NCI-H748 treated with DMSO at 0.1 percent for 48 hours (cell line): ENCODE results near the gene ANGEL1.
A peak's percentile ranks its signal among the peaks of the same experiment; 100 is the strongest.

Experiments
- DNase-seq: peaks from one replicate; lab custom pipeline; 2025; lab: John Stamatoyannopoulos, UW

The ANGEL1 gene

GRCh38 chr14:76812422-76813383, at the start of gene ANGEL1:
TSS of gene ANGEL1 (minus strand) at chr14:76812882. CDS start at chr14:76812827, 55 bp downstream.
- peak; percentile 70 for DNase-seq

- no peak for DNase-seq
Measured at GRCh38 chr14:76861574-76862255, 49.0 kb upstream of the ANGEL1 start.

- no peak for DNase-seq
Measured at GRCh38 chr14:76856769-76857168, 44.1 kb upstream of the ANGEL1 start.

- no peak for DNase-seq
Measured at GRCh38 chr14:76855066-76855465, 42.4 kb upstream of the ANGEL1 start.

GRCh38 chr14:76848879-76849278, 36.2 kb upstream of the ANGEL1 start:
- DNase-seq: no peak

- no peak for DNase-seq
Measured at GRCh38 chr14:76846331-76847047, 33.8 kb upstream of the ANGEL1 start.

GRCh38 chr14:76844223-76844622, 31.5 kb upstream of the ANGEL1 start:
- no peak for DNase-seq

GRCh38 chr14:76842414-76842813, 29.7 kb upstream of the ANGEL1 start:
- no peak for DNase-seq

GRCh38 chr14:76837524-76837923, 24.8 kb upstream of the ANGEL1 start:
- DNase-seq: no peak

- no peak for DNase-seq
Measured at GRCh38 chr14:76836029-76836630, 23.4 kb upstream of the ANGEL1 start.

GRCh38 chr14:76834241-76834661, 21.6 kb upstream of the ANGEL1 start:
- DNase-seq: no peak

GRCh38 chr14:76833011-76833410, 20.3 kb upstream of the ANGEL1 start:
- DNase-seq: no peak

GRCh38 chr14:76832503-76832988, 19.9 kb upstream of the ANGEL1 start:
- DNase-seq: no peak

GRCh38 chr14:76830556-76830955, 17.9 kb upstream of the ANGEL1 start:
- no peak for DNase-seq

GRCh38 chr14:76829650-76830421, 17.2 kb upstream of the ANGEL1 start:
- no peak for DNase-seq

GRCh38 chr14:76829013-76829365, 16.3 kb upstream of the ANGEL1 start:
- no peak for DNase-seq

GRCh38 chr14:76828339-76829012, 15.8 kb upstream of the ANGEL1 start:
- DNase-seq: no peak

- DNase-seq: no peak
Measured at GRCh38 chr14:76827696-76828296, 15.1 kb upstream of the ANGEL1 start.

- DNase-seq: no peak
Measured at GRCh38 chr14:76826122-76826521, 13.4 kb upstream of the ANGEL1 start, which contains the start of gene LRRC74A. TSS of gene LRRC74A (plus strand) at chr14:76826408. CDS start at chr14:76826698, 290 bp downstream.

- DNase-seq: no peak
Measured at GRCh38 chr14:76820700-76821099, 8.0 kb upstream of the ANGEL1 start.
